Measurements from ENCODE around the gene PDZK1.

DNA sequence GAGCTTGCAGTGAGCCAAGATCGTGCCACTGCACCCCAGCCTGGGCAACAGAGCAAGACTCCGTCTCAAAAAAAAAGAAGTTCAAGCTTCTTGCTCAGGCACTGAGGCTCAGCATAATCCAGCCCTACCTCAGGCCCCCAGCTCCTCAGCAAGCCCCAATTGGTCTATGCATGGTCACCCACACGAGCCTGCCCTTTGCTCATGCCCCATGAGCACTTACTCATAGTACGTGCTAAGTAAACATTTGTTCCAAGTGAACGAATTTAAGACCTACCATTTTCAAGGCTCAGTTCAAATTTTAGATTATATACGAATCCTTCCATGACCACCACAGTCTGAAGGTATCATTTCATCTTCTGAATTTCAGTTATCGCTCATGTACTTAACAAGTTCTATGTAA lies 4.3 kb downstream of the PDZK1 start:
- TF ChIP-seq, protein P1, sequence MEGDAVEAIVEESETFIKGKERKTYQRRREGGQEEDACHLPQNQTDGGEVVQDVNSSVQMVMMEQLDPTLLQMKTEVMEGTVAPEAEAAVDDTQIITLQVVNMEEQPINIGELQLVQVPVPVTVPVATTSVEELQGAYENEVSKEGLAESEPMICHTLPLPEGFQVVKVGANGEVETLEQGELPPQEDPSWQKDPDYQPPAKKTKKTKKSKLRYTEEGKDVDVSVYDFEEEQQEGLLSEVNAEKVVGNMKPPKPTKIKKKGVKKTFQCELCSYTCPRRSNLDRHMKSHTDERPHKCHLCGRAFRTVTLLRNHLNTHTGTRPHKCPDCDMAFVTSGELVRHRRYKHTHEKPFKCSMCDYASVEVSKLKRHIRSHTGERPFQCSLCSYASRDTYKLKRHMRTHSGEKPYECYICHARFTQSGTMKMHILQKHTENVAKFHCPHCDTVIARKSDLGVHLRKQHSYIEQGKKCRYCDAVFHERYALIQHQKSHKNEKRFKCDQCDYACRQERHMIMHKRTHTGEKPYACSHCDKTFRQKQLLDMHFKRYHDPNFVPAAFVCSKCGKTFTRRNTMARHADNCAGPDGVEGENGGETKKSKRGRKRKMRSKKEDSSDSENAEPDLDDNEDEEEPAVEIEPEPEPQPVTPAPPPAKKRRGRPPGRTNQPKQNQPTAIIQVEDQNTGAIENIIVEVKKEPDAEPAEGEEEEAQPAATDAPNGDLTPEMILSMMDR (IDR thresholded peaks at IDR 0.05): no peak
- no peak for TF ChIP-seq POLR2A (IDR thresholded peaks at IDR 0.05)

Data from testis (tissue), 2 donors.